Activated CD4-positive, alpha-beta T cell treated with anti-CD3 and anti-CD28 coated beads, Interleukin-2, amount 10 ng/mL, durations not matched to agents 7 days and 5 days (primary cell): ENCODE measurements around the gene KRT6A. TPM values are rescaled to one million over a fixed set of nuclear protein-coding genes. Genes with fewer than 3 reads are reported as not detected.

ENCODE experiments used
- CTCF ChIA-PET: fragments of 350-600 bp; sonication (Branson Sonifier 250); formaldehyde crosslinking; loops from one replicate; lab custom pipeline; 2021; ENCODE audit warnings: antibody characterized with exemption; lab: Charles Lee
- POLR2A ChIA-PET: fragments of 350-600 bp; sonication (Branson Sonifier 250); formaldehyde crosslinking; loops from one replicate; lab custom pipeline; 2021; ENCODE audit warnings: antibody characterized with exemption; lab: Charles Lee
- DNase-seq: peaks from one replicate; pipeline ENCODE4 v3.0.0-alpha.2; 2020
- H3K27ac Mint-ChIP-seq: one replicate; pipeline ENCODE4 v1.8.0; 2021; ENCODE audit warnings: mild to moderate bottlenecking, moderate library complexity, mixed read lengths
- H3K27me3 Mint-ChIP-seq: one replicate; pipeline ENCODE4 v1.8.0; 2021; ENCODE audit warnings: mixed read lengths
- H3K36me3 Mint-ChIP-seq: one replicate; pipeline ENCODE4 v1.8.0; 2021; ENCODE audit warnings: low read depth, mixed read lengths
- H3K4me1 Mint-ChIP-seq: one replicate; pipeline ENCODE4 v1.8.0; 2021; ENCODE audit warnings: mixed read lengths
- H3K4me3 Mint-ChIP-seq: one replicate; pipeline ENCODE4 v1.8.0; 2021; ENCODE audit warnings: mild to moderate bottlenecking, moderate library complexity, mixed read lengths
- H3K9me3 Mint-ChIP-seq: one replicate; pipeline ENCODE4 v1.8.0; 2021; ENCODE audit warnings: mixed read lengths
- total RNA-seq, 2 experiments: library from RNA; stranded (reverse); gene quantifications; one replicate each; pipeline ENCODE4 v1.2.3, GENCODE V29; 2021

KRT6A gene
- total RNA-seq, 2 experiments from 2014 or later = not detected

- Mint-ChIP-seq H3K4me3 (no peak overlapping the region), H3K27ac (no peak overlapping the region), H3K9me3 (no peaks in the 10 kb centered on the region)
Observed at GRCh38 chr12:52439845-52440244, 53.2 kb downstream of the KRT6A start.

GRCh38 chr12:52439420-52439819, 53.6 kb downstream of the KRT6A start:
- Mint-ChIP-seq H3K4me1 (no peaks in the 10 kb centered on the region), H3K27ac (no peak overlapping the region), H3K9me3 (no peaks in the 10 kb centered on the region), H3K36me3 (no peaks in the 10 kb centered on the region), H3K27me3 (peaks cover 28% of the 10 kb centered on the region), H3K4me3 (no peak overlapping the region)
- POLR2A ChIA-PET = no interaction called here
- CTCF ChIA-PET = no interaction called here
- DNase-seq = no peak

More at GRCh38 chr12:52439845-52440244, 53.2 kb downstream of the KRT6A start:
- DNase-seq = no peak
- peaks cover 32% of the 10 kb centered on the region for H3K27me3 Mint-ChIP-seq
- CTCF ChIA-PET = no interaction called here
- POLR2A ChIA-PET = no interaction called here
- no peaks in the 10 kb centered on the region for H3K4me1 Mint-ChIP-seq
- H3K36me3 Mint-ChIP-seq = no peaks in the 10 kb centered on the region

- H3K36me3 Mint-ChIP-seq = no peaks in the 10 kb centered on the region
- no peak overlapping the region for H3K4me3 Mint-ChIP-seq
- POLR2A ChIA-PET = no interaction called here
- no peak for DNase-seq
- H3K4me1 Mint-ChIP-seq = no peaks in the 10 kb centered on the region
- H3K27ac Mint-ChIP-seq = no peak overlapping the region
- CTCF ChIA-PET = no interaction called here
- no peaks in the 10 kb centered on the region for H3K9me3 Mint-ChIP-seq
- H3K27me3 Mint-ChIP-seq = peaks cover 26% of the 10 kb centered on the region
Observed at GRCh38 chr12:52438305-52439301, 54.5 kb downstream of the KRT6A start.

GRCh38 chr12:52437508-52437907, 55.5 kb downstream of the KRT6A start:
- H3K4me1 Mint-ChIP-seq = no peaks in the 10 kb centered on the region
- no peak for DNase-seq
- H3K36me3 Mint-ChIP-seq = no peaks in the 10 kb centered on the region
- peaks cover 17% of the 10 kb centered on the region for H3K27me3 Mint-ChIP-seq
- H3K27ac Mint-ChIP-seq = no peak overlapping the region
- no peaks in the 10 kb centered on the region for H3K9me3 Mint-ChIP-seq
- CTCF ChIA-PET = no interaction called here
- no peak overlapping the region for H3K4me3 Mint-ChIP-seq
- POLR2A ChIA-PET = no interaction called here

Other genes starting within 250 kb of the KRT6A start
- not detected for gene KRT86, start 218.6 kb downstream of the KRT6A start, total RNA-seq
- gene KRT81, start 201.7 kb downstream of the KRT6A start, total RNA-seq = not detected
- gene KRT83, start 171.9 kb downstream of the KRT6A start, total RNA-seq = not detected
- not detected for gene KRT85, start 125.8 kb downstream of the KRT6A start, total RNA-seq
- gene KRT84, start 107.6 kb downstream of the KRT6A start, total RNA-seq = not detected
- gene KRT82, start 86.9 kb downstream of the KRT6A start, total RNA-seq = not detected
- gene KRT75, start 58.9 kb downstream of the KRT6A start, total RNA-seq = not detected
- not detected for gene KRT6B, start 41.1 kb downstream of the KRT6A start, total RNA-seq
- gene KRT6C, start 19.5 kb downstream of the KRT6A start, total RNA-seq = not detected
- gene KRT5, start 27.1 kb upstream of the KRT6A start, total RNA-seq = not detected
- gene KRT71, start 59.9 kb upstream of the KRT6A start, total RNA-seq = not detected
- under 1 TPM; 0.15 TPM for gene KRT74, start 80.6 kb upstream of the KRT6A start, total RNA-seq
- gene KRT72, start 108.2 kb upstream of the KRT6A start, total RNA-seq = 10 to 100 TPM; 12.3 to 13.0 TPM
- gene KRT73, start 125.3 kb upstream of the KRT6A start, total RNA-seq = 1 to 10 TPM; 8.2 to 8.6 TPM
- under 1 TPM; 0.10 TPM for gene KRT2, start 159.0 kb upstream of the KRT6A start, total RNA-seq
- under 1 TPM; 0.33 to 0.60 TPM for gene KRT1, start 187.2 kb upstream of the KRT6A start, total RNA-seq
- gene KRT77, start 210.3 kb upstream of the KRT6A start, total RNA-seq = not detected